ENCODE data around the gene NFIA. TPM values are rescaled to one million over a fixed set of nuclear protein-coding genes. Genes with fewer than 3 reads are reported as not detected.

The NFIA gene
- total RNA-seq, 3 donors from 2014 or later = 2.7 to 6.9 (median 5.8) TPM

- no peaks in the 10 kb centered on the region for H3K9me3 Mint-ChIP-seq
- no peak for ATAC-seq
- no peak for DNase-seq
- H3K4me1 Mint-ChIP-seq (ENCODE audit: low read depth) = peaks cover 3% of the 10 kb centered on the region
- no peak overlapping the region for H3K4me3 Mint-ChIP-seq
- no peaks in the 10 kb centered on the region for H3K27me3 Mint-ChIP-seq (ENCODE audit: low read depth)
- H3K36me3 Mint-ChIP-seq (ENCODE audit: insufficient read depth) = peaks cover 2% of the 10 kb centered on the region
Measured at GRCh38 chr1:61310057-61310456, 227.7 kb downstream of the NFIA start.

DNA sequence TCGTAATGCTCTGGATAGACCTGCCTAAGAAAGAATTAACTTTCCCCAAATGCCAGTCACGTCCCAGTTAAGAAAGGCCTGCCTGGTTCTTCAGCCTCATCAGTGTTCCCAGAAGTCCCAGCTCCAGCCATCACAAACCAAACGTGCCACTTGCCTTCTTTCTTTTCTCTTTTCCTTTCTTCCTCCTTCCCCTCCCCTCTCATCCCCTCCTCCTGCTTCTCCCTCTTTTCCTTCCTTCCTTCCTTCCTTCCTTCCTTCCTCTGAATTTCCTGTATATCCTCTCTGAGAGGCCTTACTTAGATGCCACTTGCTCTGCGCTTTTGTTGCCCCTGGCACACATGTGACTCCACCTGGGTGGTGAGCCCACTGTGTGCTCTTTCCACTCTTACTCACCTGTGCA lies 228.2 kb downstream of the NFIA start:
- Mint-ChIP-seq H3K36me3 (ENCODE audit: insufficient read depth) (peaks cover 4% of the 10 kb centered on the region), H3K9me3 (no peaks in the 10 kb centered on the region), H3K4me1 (ENCODE audit: low read depth) (peaks cover 3% of the 10 kb centered on the region), H3K27me3 (ENCODE audit: low read depth) (peaks cover 3% of the 10 kb centered on the region), H3K4me3 (no peak overlapping the region)
- no peak for DNase-seq
- no peak for ATAC-seq

- H3K27me3 Mint-ChIP-seq (ENCODE audit: low read depth) = peaks cover 3% of the 10 kb centered on the region
- ATAC-seq = no peak
- H3K4me1 Mint-ChIP-seq (ENCODE audit: low read depth) = peaks cover 9% of the 10 kb centered on the region
- H3K36me3 Mint-ChIP-seq (ENCODE audit: insufficient read depth) = peaks cover 4% of the 10 kb centered on the region
- no peak overlapping the region for H3K4me3 Mint-ChIP-seq
- no peak for DNase-seq
- no peaks in the 10 kb centered on the region for H3K9me3 Mint-ChIP-seq
Measured at GRCh38 chr1:61313906-61314422, 231.6 kb downstream of the NFIA start.

GRCh38 chr1:61315011-61315410 lies 232.7 kb downstream of the NFIA start:
- no peak for ATAC-seq
- Mint-ChIP-seq H3K4me3 (no peak overlapping the region), H3K36me3 (ENCODE audit: insufficient read depth) (peaks cover 4% of the 10 kb centered on the region)

DNA sequence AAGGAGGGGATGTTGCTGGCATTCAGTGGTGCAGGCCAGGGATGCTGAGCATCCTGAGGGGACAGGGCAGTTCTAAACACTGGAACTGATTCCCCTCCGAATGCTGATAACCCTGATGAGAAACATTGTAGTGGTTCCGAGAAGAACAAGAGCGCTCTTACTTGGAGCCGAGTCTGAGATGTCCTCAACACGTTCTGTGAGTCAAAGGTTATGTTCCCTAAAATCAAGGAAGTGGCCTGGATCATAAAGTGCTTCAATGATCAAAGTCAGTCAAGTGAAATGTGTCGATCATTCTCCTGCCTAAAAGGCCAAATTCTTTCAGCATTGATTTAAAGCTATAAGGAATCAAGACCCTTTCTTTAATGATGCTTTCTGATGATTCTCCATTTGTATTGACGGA lies 234.1 kb downstream of the NFIA start:
- Mint-ChIP-seq H3K9me3 (no peaks in the 10 kb centered on the region), H3K36me3 (ENCODE audit: insufficient read depth) (peaks cover 4% of the 10 kb centered on the region), H3K27me3 (ENCODE audit: low read depth) (peaks cover 3% of the 10 kb centered on the region), H3K4me3 (no peak overlapping the region), H3K4me1 (ENCODE audit: low read depth) (peaks cover 23% of the 10 kb centered on the region)
- no peak for DNase-seq
- ATAC-seq = no peak

More at GRCh38 chr1:61315011-61315410, 232.7 kb downstream of the NFIA start:
- Mint-ChIP-seq H3K4me1 (ENCODE audit: low read depth) (peaks cover 19% of the 10 kb centered on the region), H3K27me3 (ENCODE audit: low read depth) (peaks cover 3% of the 10 kb centered on the region), H3K9me3 (no peaks in the 10 kb centered on the region)
- no peak for DNase-seq

DNA sequence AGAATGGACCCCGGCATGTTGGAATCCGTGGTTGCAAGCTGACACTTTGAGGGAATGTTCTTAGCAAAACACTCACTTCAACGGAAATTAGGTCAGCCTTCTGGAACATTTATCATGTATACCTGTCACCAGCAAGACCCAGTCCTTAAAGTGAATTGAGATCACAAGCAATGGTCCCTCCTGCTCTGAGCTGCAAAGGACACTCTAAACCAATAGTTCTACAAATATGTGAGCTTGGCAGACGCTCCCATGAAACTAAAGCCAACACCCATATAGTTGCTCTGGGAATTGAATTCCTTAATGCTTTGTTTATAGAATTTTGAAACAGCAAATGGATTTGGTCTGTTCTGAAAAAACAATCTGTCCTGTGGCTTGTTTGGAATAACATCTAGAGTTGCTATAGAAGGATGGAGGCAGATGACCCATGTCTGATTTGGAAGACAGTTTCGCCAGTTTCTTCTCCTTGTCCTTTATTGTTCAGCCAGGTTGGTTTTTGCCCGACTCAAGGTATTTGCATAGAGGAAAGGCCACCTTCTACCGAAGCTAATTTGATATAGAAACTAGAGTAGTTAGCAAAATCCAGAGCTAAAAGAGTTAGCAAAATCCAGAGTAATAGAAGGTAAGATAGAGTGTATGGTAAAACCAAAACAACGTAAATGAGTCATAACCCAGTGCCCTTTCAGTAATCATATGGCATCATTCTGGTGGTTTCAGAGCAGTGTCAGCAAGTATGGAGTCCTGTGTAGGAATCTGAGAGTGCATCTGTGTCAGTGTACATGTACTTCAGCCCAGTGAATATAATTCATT lies 236.2 kb downstream of the NFIA start:
- Mint-ChIP-seq H3K4me3 (no peak overlapping the region), H3K36me3 (ENCODE audit: insufficient read depth) (peaks cover 2% of the 10 kb centered on the region), H3K4me1 (ENCODE audit: low read depth) (peaks cover 27% of the 10 kb centered on the region), H3K27me3 (ENCODE audit: low read depth) (peaks cover 3% of the 10 kb centered on the region), H3K9me3 (no peaks in the 10 kb centered on the region)
- DNase-seq (no peak), ATAC-seq (peak; percentile 84 to 92)

GRCh38 chr1:61320575-61320974 lies 238.2 kb downstream of the NFIA start:
- Mint-ChIP-seq H3K4me3 (no peak overlapping the region), H3K4me1 (ENCODE audit: low read depth) (peaks cover 32% of the 10 kb centered on the region), H3K27me3 (ENCODE audit: low read depth) (no peaks in the 10 kb centered on the region), H3K9me3 (no peaks in the 10 kb centered on the region), H3K36me3 (ENCODE audit: insufficient read depth) (no peaks in the 10 kb centered on the region)
- no peak for ATAC-seq
- no peak for DNase-seq

DNA sequence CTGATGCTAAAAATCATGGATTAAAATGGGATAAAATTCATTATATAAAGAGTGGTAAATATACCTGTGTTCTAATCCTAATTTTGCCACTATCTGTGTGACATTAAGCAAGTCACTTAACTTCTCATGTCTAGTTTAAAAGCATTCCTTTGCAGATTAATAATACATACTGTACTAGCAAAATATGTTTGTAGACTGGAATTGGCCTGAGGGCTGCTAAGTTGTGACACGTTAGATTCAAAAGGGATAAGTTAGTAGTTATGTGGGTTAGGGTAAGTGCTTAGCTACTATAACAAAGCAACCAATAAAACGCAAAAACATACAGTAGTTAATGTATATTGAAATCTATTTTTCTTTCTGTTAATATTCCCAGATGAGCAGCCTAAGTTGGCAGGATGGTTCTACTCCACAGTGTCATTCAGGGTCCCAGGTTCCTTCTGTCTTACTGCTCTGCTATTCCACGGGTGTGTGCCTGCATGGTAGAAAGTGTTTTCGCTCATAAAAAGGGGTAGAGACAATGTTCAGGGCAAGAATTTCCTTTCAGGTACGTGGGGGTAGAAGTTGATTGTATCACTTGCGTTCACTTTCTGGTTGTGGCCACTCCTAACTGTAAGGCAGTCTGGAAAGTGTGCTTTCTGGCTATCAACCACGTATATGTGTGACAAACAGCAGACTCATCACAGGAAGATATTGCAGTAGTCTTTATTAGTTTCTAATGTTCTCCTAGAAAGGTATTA lies 239.8 kb downstream of the NFIA start:
- Mint-ChIP-seq H3K4me1 (ENCODE audit: low read depth) (peaks cover 33% of the 10 kb centered on the region), H3K9me3 (no peaks in the 10 kb centered on the region), H3K27me3 (ENCODE audit: low read depth) (no peaks in the 10 kb centered on the region), H3K4me3 (no peak overlapping the region), H3K36me3 (ENCODE audit: insufficient read depth) (no peaks in the 10 kb centered on the region)
- no peak for DNase-seq
- ATAC-seq = peak in 1 of 2 donors; percentile 15

GRCh38 chr1:61322769-61323168 lies 240.4 kb downstream of the NFIA start:
- peak; percentile 35 to 56 for ATAC-seq
- no peak for DNase-seq
- Mint-ChIP-seq H3K4me1 (ENCODE audit: low read depth) (peaks cover 33% of the 10 kb centered on the region), H3K9me3 (peaks cover 5% of the 10 kb centered on the region), H3K4me3 (no peak overlapping the region), H3K36me3 (ENCODE audit: insufficient read depth) (no peaks in the 10 kb centered on the region), H3K27me3 (ENCODE audit: low read depth) (no peaks in the 10 kb centered on the region)

DNA sequence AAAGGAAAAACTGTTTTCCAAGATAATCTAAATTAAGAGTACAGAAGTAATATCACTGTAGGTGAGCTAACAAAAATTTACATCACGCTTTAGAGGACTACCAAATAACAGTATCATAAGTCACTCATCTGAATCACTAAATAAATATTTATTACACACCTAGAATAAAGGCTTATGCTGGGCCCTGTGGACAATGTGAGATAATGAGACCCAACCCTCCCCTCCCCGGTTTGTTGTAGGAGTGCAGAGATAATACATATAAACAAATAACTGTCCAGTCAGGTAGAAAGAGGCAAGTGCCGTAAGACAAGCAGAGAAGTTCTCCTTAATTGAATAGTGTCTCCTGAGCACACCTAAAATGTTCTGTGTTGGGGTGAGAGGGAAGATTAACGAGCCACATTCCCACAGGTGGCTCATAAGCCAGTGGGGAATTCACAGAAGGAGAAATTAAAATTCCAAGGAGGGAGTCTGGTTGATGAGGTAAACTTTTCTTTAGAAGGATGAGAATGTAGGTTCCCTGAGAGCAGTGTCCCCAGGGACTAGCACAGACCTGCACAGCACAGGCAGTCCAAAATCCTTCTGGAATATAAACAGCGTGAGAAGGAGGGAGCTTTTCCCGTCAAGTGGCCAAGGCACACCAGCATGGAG lies 241.4 kb downstream of the NFIA start:
- H3K27me3 Mint-ChIP-seq (ENCODE audit: low read depth) = no peaks in the 10 kb centered on the region
- H3K4me3 Mint-ChIP-seq = no peak overlapping the region
- H3K36me3 Mint-ChIP-seq (ENCODE audit: insufficient read depth) = no peaks in the 10 kb centered on the region
- peaks cover 5% of the 10 kb centered on the region for H3K9me3 Mint-ChIP-seq
- DNase-seq (no peak), ATAC-seq (no peak)
- H3K4me1 Mint-ChIP-seq (ENCODE audit: low read depth) = peaks cover 28% of the 10 kb centered on the region

GRCh38 chr1:61326713-61327112 lies 244.4 kb downstream of the NFIA start:
- no peaks in the 10 kb centered on the region for H3K27me3 Mint-ChIP-seq (ENCODE audit: low read depth)
- no peak overlapping the region for H3K4me3 Mint-ChIP-seq
- H3K36me3 Mint-ChIP-seq (ENCODE audit: insufficient read depth) = no peaks in the 10 kb centered on the region
- H3K4me1 Mint-ChIP-seq (ENCODE audit: low read depth) = peaks cover 15% of the 10 kb centered on the region
- DNase-seq = no peak
- H3K9me3 Mint-ChIP-seq = peaks cover 5% of the 10 kb centered on the region
- ATAC-seq = no peak

GRCh38 chr1:61327436-61327835 lies 245.1 kb downstream of the NFIA start:
- no peak overlapping the region for H3K4me3 Mint-ChIP-seq
- DNase-seq (no peak), ATAC-seq (no peak)
- peaks cover 17% of the 10 kb centered on the region for H3K4me1 Mint-ChIP-seq (ENCODE audit: low read depth)
- no peaks in the 10 kb centered on the region for H3K27me3 Mint-ChIP-seq (ENCODE audit: low read depth)
- no peaks in the 10 kb centered on the region for H3K36me3 Mint-ChIP-seq (ENCODE audit: insufficient read depth)
- H3K9me3 Mint-ChIP-seq = peaks cover 5% of the 10 kb centered on the region

DNA sequence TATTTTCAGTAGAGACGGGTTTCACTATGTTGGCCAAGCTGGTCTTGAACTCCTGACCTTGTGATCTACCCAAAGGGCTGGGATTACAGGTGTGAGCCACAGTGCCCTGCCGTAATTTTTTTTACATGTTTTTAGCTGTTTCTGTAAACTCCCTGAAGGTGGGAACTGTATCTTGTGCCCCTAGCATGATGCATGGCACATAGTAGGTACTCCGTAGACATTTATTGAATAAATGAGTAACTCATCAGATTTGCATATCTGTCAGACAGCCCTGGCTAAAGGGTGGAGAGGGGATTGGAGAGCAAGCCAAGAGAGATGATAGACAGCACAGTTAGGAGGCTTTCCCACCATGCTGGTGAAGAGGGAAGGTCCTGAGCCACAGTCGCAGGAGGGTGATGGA lies 247.2 kb downstream of the NFIA start:
- Mint-ChIP-seq H3K4me1 (ENCODE audit: low read depth) (peaks cover 17% of the 10 kb centered on the region), H3K36me3 (ENCODE audit: insufficient read depth) (peaks cover 3% of the 10 kb centered on the region), H3K27me3 (ENCODE audit: low read depth) (no peaks in the 10 kb centered on the region), H3K4me3 (no peak overlapping the region), H3K9me3 (peaks cover 5% of the 10 kb centered on the region)
- ATAC-seq (no peak), DNase-seq (no peak)

- no peaks in the 10 kb centered on the region for H3K27me3 Mint-ChIP-seq (ENCODE audit: low read depth)
- H3K9me3 Mint-ChIP-seq = peaks cover 5% of the 10 kb centered on the region
- DNase-seq = no peak
- H3K36me3 Mint-ChIP-seq (ENCODE audit: insufficient read depth) = peaks cover 3% of the 10 kb centered on the region
- no peak for ATAC-seq
- no peak overlapping the region for H3K4me3 Mint-ChIP-seq
- peaks cover 17% of the 10 kb centered on the region for H3K4me1 Mint-ChIP-seq (ENCODE audit: low read depth)
Measured at GRCh38 chr1:61330018-61330417, 247.7 kb downstream of the NFIA start.

Data from activated T-cell treated with anti-CD3 and anti-CD28 coated beads, Interleukin-2, amount 50 U/mL, for 4 hours (primary cell).